Measurements from ENCODE around the gene TMEM131.

The TMEM131 gene

GRCh38 chr2:97992836-97993825 lies 2.6 kb downstream of the TMEM131 start:
- ATAC-seq (no peak), DNase-seq (no peak)

GRCh38 chr2:97991081-97991856 lies 4.5 kb downstream of the TMEM131 start:
- DNase-seq (no peak), ATAC-seq (no peak)

- ATAC-seq (no peak), DNase-seq (no peak)
Observed at GRCh38 chr2:97988722-97989121, 7.0 kb downstream of the TMEM131 start.

- no peak for DNase-seq
- no peak for ATAC-seq
Observed at GRCh38 chr2:97985998-97986397, 9.8 kb downstream of the TMEM131 start.

- ATAC-seq (no peak), DNase-seq (no peak)
Observed at GRCh38 chr2:97983698-97984097, 12.1 kb downstream of the TMEM131 start.

GRCh38 chr2:97983134-97983533 lies 12.6 kb downstream of the TMEM131 start:
- ATAC-seq (no peak), DNase-seq (no peak)

- ATAC-seq = no peak
- DNase-seq = no peak
Observed at GRCh38 chr2:97982621-97983020, 13.1 kb downstream of the TMEM131 start.

GRCh38 chr2:97981961-97982360 lies 13.8 kb downstream of the TMEM131 start:
- no peak for ATAC-seq
- DNase-seq = no peak

GRCh38 chr2:97979904-97980303 lies 15.8 kb downstream of the TMEM131 start:
- DNase-seq (no peak), ATAC-seq (no peak)

GRCh38 chr2:97974471-97974870 lies 21.3 kb downstream of the TMEM131 start:
- ATAC-seq = no peak

GRCh38 chr2:97970293-97971060 lies 25.3 kb downstream of the TMEM131 start:
- ATAC-seq (no peak), DNase-seq (no peak)

More at GRCh38 chr2:97974471-97974870, 21.3 kb downstream of the TMEM131 start:
- DNase-seq = no peak

GRCh38 chr2:97969081-97970067 lies 26.4 kb downstream of the TMEM131 start:
- ATAC-seq = peak; percentile 41
- no peak for DNase-seq

GRCh38 chr2:97967931-97968627 lies 27.7 kb downstream of the TMEM131 start:
- ATAC-seq (no peak), DNase-seq (no peak)

GRCh38 chr2:97967216-97967592 lies 28.5 kb downstream of the TMEM131 start:
- ATAC-seq = no peak

GRCh38 chr2:97966545-97967215 lies 29.1 kb downstream of the TMEM131 start:
- peak; percentile 30 for ATAC-seq
- no peak for DNase-seq

More at GRCh38 chr2:97967216-97967592, 28.5 kb downstream of the TMEM131 start:
- no peak for DNase-seq

GRCh38 chr2:97965116-97965515 lies 30.6 kb downstream of the TMEM131 start:
- ATAC-seq (no peak), DNase-seq (no peak)

- ATAC-seq (no peak), DNase-seq (no peak)
Observed at GRCh38 chr2:97963880-97964279, 31.9 kb downstream of the TMEM131 start.

GRCh38 chr2:97963079-97963406 lies 32.7 kb downstream of the TMEM131 start:
- ATAC-seq = no peak

GRCh38 chr2:97961534-97961933 lies 34.2 kb downstream of the TMEM131 start:
- ATAC-seq (no peak), DNase-seq (no peak)

More at GRCh38 chr2:97963079-97963406, 32.7 kb downstream of the TMEM131 start:
- DNase-seq = no peak

GRCh38 chr2:97958184-97958583 lies 37.6 kb downstream of the TMEM131 start:
- DNase-seq (no peak), ATAC-seq (no peak)
